A549 (cell line): ENCODE results near the gene SPDYC. TPM values are rescaled to one million over a fixed set of nuclear protein-coding genes. Genes with fewer than 3 reads are reported as not detected.

Source experiments
- ATAC-seq, 2 experiments: fragments of 200-7000 bp in 1 of 2; fragments of >200 bp in 1 of 2; cut with Nextera tagmentation in 1 of 2; cut with Tn5 transposase in 1 of 2; 3 replicates each; pipeline versions ENCODE4 v1.8.0 to v1.9.1; 2018 to 2020; ENCODE audit warnings: mild to moderate bottlenecking in 1 of 2, moderate library complexity in 1 of 2
- CTCF ChIA-PET: fragments of 300-600 bp; sonication (Branson Sonifier 250); formaldehyde crosslinking; extraction: SDS; loops from one replicate; lab custom pipeline; 2021; ENCODE audit warnings: antibody characterized with exemption, inconsistent platforms; lab: Yijun Ruan, JAX
- POLR2A ChIA-PET: fragments of 350-600 bp; formaldehyde crosslinking; extraction: SDS; loops from one replicate; lab custom pipeline; 2021; ENCODE audit warnings: antibody characterized with exemption, inconsistent platforms; lab: Yijun Ruan, JAX
- DNase-seq, 2 experiments: peaks; one replicate each; pipeline versions ENCODE4 v3.0.0 to v3.0.0-alpha.2; 2011 to 2016; ENCODE audit warnings: low read depth in 1 of 2, low spot score in 1 of 2
- FAIRE-seq: peaks from 2 replicates; lab custom pipeline; 2011; peaks lifted over from hg19 to GRCh38; lab: Jason Lieb, UNC
- H3K27ac ChIP-seq, 2 experiments: fragments of >200 bp; sonication (Bioruptor Twin); formaldehyde crosslinking; 3 replicates each; pipeline ENCODE4 v1.5.1; 2016 to 2017
- H3K4me1 ChIP-seq: fragments of >200 bp; sonication (Bioruptor Twin); formaldehyde crosslinking; 3 replicates; pipeline ENCODE4 v1.6.1; 2016
- H3K4me2 ChIP-seq: fragments of >200 bp; sonication (Bioruptor Twin); formaldehyde crosslinking; 3 replicates; pipeline ENCODE4 v1.6.1; 2016
- H3K4me3 ChIP-seq: fragments of >200 bp; sonication (Bioruptor Twin); formaldehyde crosslinking; 3 replicates; pipeline ENCODE4 v1.5.1; 2016
- H3K9me3 ChIP-seq: fragments of >200 bp; sonication (Bioruptor Twin); formaldehyde crosslinking; 3 replicates; pipeline ENCODE4 v1.6.1; 2016
- BHLHE40 ChIP-seq: IDR thresholded peaks from 2 replicates; pipeline ENCODE4 v1.6.1; 2012; ENCODE audit warnings: low read depth, low read length, inconsistent platforms
- CEBPB ChIP-seq, 2 experiments: fragments of >200 bp in 1 of 2; sonication (Bioruptor Twin) in 1 of 2; formaldehyde crosslinking in 1 of 2; IDR thresholded peaks; 2 replicates each; pipeline ENCODE4 v1.6.1; 2012 to 2016
- CHD4 ChIP-seq: fragments of 200-600 bp; sonication (generic); IDR thresholded peaks from 2 replicates; pipeline ENCODE4 v1.6.1; 2016; ENCODE audit warnings: antibody characterized with exemption, mild to moderate bottlenecking, borderline replicate concordance
- CTCF ChIP-seq: fragments of >200 bp; sonication (Bioruptor Twin); formaldehyde crosslinking; IDR thresholded peaks from 3 replicates; pipeline ENCODE4 v1.5.1; 2016
- FOXS1 ChIP-seq: fragments of 250-450 bp; sonication (Bioruptor Pico); IDR thresholded peaks from 2 replicates; pipeline ENCODE4 v1.5.0; 2020; ENCODE audit warnings: mild to moderate bottlenecking, moderate library complexity
- GATA3 ChIP-seq: IDR thresholded peaks from 2 replicates; pipeline ENCODE4 v1.6.1; 2012; ENCODE audit warnings: borderline replicate concordance
- HOXA7 ChIP-seq: fragments of 250-450 bp; sonication (Bioruptor Pico); IDR thresholded peaks from 2 replicates; pipeline ENCODE4 v1.5.0; 2020; ENCODE audit warnings: mild to moderate bottlenecking, moderate library complexity
- HOXB13 ChIP-seq: fragments of 250-450 bp; sonication (Bioruptor Pico); IDR thresholded peaks from 2 replicates; pipeline ENCODE4 v1.5.0; 2020; ENCODE audit warnings: low read depth, mild to moderate bottlenecking, moderate library complexity
- KDM5A ChIP-seq: fragments of 200-600 bp; sonication (generic); IDR thresholded peaks from 2 replicates; pipeline ENCODE4 v1.6.1; 2016; ENCODE audit warnings: antibody characterized with exemption, mild to moderate bottlenecking
- MAZ ChIP-seq: fragments of 150-350 bp; IDR thresholded peaks from 2 replicates; pipeline ENCODE4 v1.6.1; 2014; ENCODE audit warnings: antibody characterized with exemption, low read depth, low read length, borderline replicate concordance
- MYC ChIP-seq: IDR thresholded peaks from 2 replicates; pipeline ENCODE4 v1.6.1; 2012; ENCODE audit warnings: mild to moderate bottlenecking, inconsistent platforms, low read length, improper control_type of control experiment, borderline replicate concordance
- POLR2AphosphoS2 ChIP-seq: conservative IDR thresholded peaks from 2 replicates; pipeline ENCODE4 v1.6.1; 2012; ENCODE audit warnings: low read length, improper control_type of control experiment, inconsistent platforms
- RAD21 ChIP-seq, 2 experiments: fragments of >200 bp in 1 of 2; sonication (Bioruptor Twin) in 1 of 2; formaldehyde crosslinking in 1 of 2; IDR thresholded peaks in 1 of 2; conservative IDR thresholded peaks in 1 of 2; 2 replicates in 1 of 2; 3 replicates in 1 of 2; pipeline ENCODE4 v1.6.1; 2012 to 2018; ENCODE audit warnings: inconsistent platforms in 1 of 2
- RARB ChIP-seq: fragments of 250-450 bp; sonication (Bioruptor Pico); IDR thresholded peaks from 2 replicates; pipeline ENCODE4 v1.8.0; 2021; ENCODE audit warnings: mild to moderate bottlenecking, moderate library complexity
- SMC3 ChIP-seq: fragments of >200 bp; sonication (Bioruptor Twin); formaldehyde crosslinking; IDR thresholded peaks from 3 replicates; pipeline ENCODE4 v1.6.1; 2018; ENCODE audit warnings: inconsistent platforms
- TFCP2L1 ChIP-seq: fragments of 250-450 bp; sonication (Bioruptor Pico); IDR thresholded peaks from 2 replicates; pipeline ENCODE4 v1.5.0; 2021; ENCODE audit warnings: mild to moderate bottlenecking
- ZNF302 ChIP-seq: fragments of 250-450 bp; sonication (Bioruptor Pico); IDR thresholded peaks from 2 replicates; pipeline ENCODE4 v1.9.0; 2021; ENCODE audit warnings: inconsistent platforms, mild to moderate bottlenecking, moderate library complexity
- ZSCAN20 ChIP-seq: fragments of 250-450 bp; sonication (Bioruptor Pico); IDR thresholded peaks from 2 replicates; pipeline ENCODE4 v1.8.0; 2022; ENCODE audit warnings: mild to moderate bottlenecking, moderate library complexity
- WGBS: methylation state at CpG from one replicate; pipeline ENCODE4 v1.1.6; 2017; ENCODE audit errors: missing lambda C conversion rate; 5-methylcytosine and 5-hydroxymethylcytosine counted together
- polyA plus RNA-seq, 4 experiments: library from polyadenylated mRNA; depleted of rRNA in 3 of 4; stranded (reverse); fragments of >200 nt; fragmentation: RNase III in 1 of 4; extraction: RNeasy Plus Mini Kit Qiagen cat#74134 plus additional on column Dnase treatment in 1 of 4; gene quantifications; 2 replicates in 3 of 4; 3 replicates in 1 of 4; pipeline ENCODE4 v1.2.3, GENCODE V29; 2011 to 2017
- TF ChIP-seq, protein P1 (sequence below): fragments of 200-600 bp; sonication (generic); IDR thresholded peaks from 2 replicates; pipeline ENCODE4 v1.6.1; 2016; ENCODE audit warnings: antibody characterized with exemption, mild to moderate bottlenecking, moderate library complexity
- TF ChIP-seq, protein P2 (sequence below): IDR thresholded peaks from 2 replicates; pipeline ENCODE4 v1.6.1; 2012
- TF ChIP-seq, protein P3 (sequence below): fragments of 150-350 bp; IDR thresholded peaks from 2 replicates; pipeline ENCODE4 v1.6.1; 2014; ENCODE audit warnings: low read depth, mild to moderate bottlenecking, low read length

Gene SPDYC
- polyA plus RNA-seq, 2 of the 4 experiments (the other 2 are of a cell fraction): not detected

DNA sequence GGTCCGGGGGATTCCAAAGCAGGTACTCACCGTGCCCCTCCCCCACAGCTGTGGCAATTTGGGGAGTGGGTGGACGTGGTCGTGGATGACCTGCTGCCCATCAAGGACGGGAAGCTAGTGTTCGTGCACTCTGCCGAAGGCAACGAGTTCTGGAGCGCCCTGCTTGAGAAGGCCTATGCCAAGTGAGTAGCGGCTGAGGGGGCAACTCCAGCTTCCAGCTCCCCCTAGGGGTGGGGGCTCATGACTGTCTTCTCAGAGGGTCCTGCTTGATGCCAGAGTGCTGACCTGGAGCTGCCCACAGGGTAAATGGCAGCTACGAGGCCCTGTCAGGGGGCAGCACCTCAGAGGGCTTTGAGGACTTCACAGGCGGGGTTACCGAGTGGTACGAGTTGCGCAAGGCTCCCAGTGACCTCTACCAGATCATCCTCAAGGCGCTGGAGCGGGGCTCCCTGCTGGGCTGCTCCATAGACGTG is 15.9 kb downstream of the SPDYC start:
- H3K4me2 ChIP-seq: no peak overlapping the region
- POLR2A ChIA-PET: no interaction called here
- CTCF ChIA-PET: interaction anchor here (0.6 to 1.9 kb wide), 10 partner anchors 11 to 129 kb away, joined by 3 to 7 read pairs (median 4); partner anchors contain the start of gene ZNHIT2

DNA sequence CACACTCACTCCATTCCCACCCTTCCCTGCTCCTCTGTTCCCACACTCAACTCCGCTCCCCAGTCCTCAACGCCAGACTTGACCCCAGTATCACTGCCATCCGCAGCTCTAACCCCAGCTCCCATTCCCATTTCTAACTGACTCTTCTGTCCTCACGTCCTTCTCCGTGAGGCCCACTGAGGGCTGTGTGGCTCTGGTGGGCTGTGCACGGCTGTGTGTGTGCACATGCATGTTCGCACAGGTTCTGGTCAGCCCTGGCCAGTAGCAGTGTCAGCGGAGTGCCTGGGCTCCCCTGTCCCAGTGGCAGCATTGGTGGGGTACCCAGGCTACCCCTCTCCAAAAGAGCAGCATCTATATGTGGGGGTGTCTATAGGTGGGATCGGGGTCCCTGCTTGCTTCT is 16.7 kb downstream of the SPDYC start:
- Histone ChIP-seq H3K9me3 (no peaks in the 10 kb centered on the region), H3K27ac (no peak overlapping the region), H3K4me3 (no peak overlapping the region), H3K4me1 (peaks cover 11% of the 10 kb centered on the region; the same call in 2 of the 3 replicates), H3K4me2 (no peak overlapping the region)
- POLR2A ChIA-PET: no interaction called here
- ATAC-seq (no peak), FAIRE-seq (no peak), DNase-seq (no peak)
- TF ChIP-seq HOXB13 (no peak), CTCF (no peak), CHD4 (no peak), KDM5A (no peak), MAZ (no peak), BHLHE40 (no peak), ZNF302 (CRISPR knock-in tag) (no peak), RARB (CRISPR knock-in tag) (no peak), FOXS1 (CRISPR knock-in tag) (no peak), GATA3 (no peak), POLR2AphosphoS2 (no peak), TFCP2L1 (CRISPR knock-in tag) (no peak), HOXA7 (CRISPR knock-in tag) (no peak), MYC (no peak), RAD21 (conservative IDR thresholded peaks at IDR 0.05 in 1 of 2, IDR thresholded peaks at IDR 0.05 in 1 of 2) (no peak)
- TF ChIP-seq, protein P1, sequence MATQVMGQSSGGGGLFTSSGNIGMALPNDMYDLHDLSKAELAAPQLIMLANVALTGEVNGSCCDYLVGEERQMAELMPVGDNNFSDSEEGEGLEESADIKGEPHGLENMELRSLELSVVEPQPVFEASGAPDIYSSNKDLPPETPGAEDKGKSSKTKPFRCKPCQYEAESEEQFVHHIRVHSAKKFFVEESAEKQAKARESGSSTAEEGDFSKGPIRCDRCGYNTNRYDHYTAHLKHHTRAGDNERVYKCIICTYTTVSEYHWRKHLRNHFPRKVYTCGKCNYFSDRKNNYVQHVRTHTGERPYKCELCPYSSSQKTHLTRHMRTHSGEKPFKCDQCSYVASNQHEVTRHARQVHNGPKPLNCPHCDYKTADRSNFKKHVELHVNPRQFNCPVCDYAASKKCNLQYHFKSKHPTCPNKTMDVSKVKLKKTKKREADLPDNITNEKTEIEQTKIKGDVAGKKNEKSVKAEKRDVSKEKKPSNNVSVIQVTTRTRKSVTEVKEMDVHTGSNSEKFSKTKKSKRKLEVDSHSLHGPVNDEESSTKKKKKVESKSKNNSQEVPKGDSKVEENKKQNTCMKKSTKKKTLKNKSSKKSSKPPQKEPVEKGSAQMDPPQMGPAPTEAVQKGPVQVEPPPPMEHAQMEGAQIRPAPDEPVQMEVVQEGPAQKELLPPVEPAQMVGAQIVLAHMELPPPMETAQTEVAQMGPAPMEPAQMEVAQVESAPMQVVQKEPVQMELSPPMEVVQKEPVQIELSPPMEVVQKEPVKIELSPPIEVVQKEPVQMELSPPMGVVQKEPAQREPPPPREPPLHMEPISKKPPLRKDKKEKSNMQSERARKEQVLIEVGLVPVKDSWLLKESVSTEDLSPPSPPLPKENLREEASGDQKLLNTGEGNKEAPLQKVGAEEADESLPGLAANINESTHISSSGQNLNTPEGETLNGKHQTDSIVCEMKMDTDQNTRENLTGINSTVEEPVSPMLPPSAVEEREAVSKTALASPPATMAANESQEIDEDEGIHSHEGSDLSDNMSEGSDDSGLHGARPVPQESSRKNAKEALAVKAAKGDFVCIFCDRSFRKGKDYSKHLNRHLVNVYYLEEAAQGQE: no peak
- TF ChIP-seq, protein P2, sequence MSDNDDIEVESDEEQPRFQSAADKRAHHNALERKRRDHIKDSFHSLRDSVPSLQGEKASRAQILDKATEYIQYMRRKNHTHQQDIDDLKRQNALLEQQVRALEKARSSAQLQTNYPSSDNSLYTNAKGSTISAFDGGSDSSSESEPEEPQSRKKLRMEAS: no peak
- TF ChIP-seq, protein P3, sequence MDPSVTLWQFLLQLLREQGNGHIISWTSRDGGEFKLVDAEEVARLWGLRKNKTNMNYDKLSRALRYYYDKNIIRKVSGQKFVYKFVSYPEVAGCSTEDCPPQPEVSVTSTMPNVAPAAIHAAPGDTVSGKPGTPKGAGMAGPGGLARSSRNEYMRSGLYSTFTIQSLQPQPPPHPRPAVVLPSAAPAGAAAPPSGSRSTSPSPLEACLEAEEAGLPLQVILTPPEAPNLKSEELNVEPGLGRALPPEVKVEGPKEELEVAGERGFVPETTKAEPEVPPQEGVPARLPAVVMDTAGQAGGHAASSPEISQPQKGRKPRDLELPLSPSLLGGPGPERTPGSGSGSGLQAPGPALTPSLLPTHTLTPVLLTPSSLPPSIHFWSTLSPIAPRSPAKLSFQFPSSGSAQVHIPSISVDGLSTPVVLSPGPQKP: no peak
- CTCF ChIA-PET: interaction anchor here (0.9 to 1.9 kb wide), 6 partner anchors 10 to 129 kb away, joined by 3 to 6 read pairs (median 4); partner anchors contain the start of gene ZNHIT2
- WGBS: 86% methylated on average over 9 of the region's 9 CpGs

More for the DNA sequence above, 15.9 kb downstream of the SPDYC start:
- FAIRE-seq (no peak), ATAC-seq (no peak), DNase-seq (no peak)
- no peak overlapping the region for H3K27ac ChIP-seq
- H3K4me1 ChIP-seq: peaks cover 11% of the 10 kb centered on the region; the same call in 2 of the 3 replicates
- no peaks in the 10 kb centered on the region for H3K9me3 ChIP-seq
- TF ChIP-seq ZNF302 (CRISPR knock-in tag) (no peak), SMC3 (no peak), CEBPB (IDR thresholded peaks at IDR 0.05) (peak; percentile 9 to 59; a peak in 2 of 4 replicates), ZSCAN20 (CRISPR knock-in tag) (no peak)
- no peak overlapping the region for H3K4me3 ChIP-seq
- WGBS: 94% methylated on average over 13 of the region's 18 CpGs
